Transverse colon (tissue), 4 donors: ENCODE results near the gene SEPHS2. TPM values are rescaled to one million over a fixed set of nuclear protein-coding genes. Genes with fewer than 3 reads are reported as not detected.
"Not testable (repeated sequence)": the region's sequence is repeated elsewhere in the genome, so short reads cannot be mapped to it uniquely, and the experiment has no call there.

Source experiments
- DNase-seq: peaks from one replicate; pipeline ENCODE4 v3.0.0-alpha.2; 2019
- H3K27ac ChIP-seq, 4 donors: fragments of 200-600 bp; sonication (generic); 2 replicates each; pipeline ENCODE4 v1.5.1; 2016 to 2018; ENCODE audit warnings: inconsistent platforms in 4 of 4
- H3K27me3 ChIP-seq: fragments of 200-600 bp; sonication (generic); 2 replicates; pipeline ENCODE4 v1.5.1; 2017; ENCODE audit warnings: inconsistent platforms
- H3K36me3 ChIP-seq, 4 donors: fragments of 200-600 bp; sonication (generic); 2 replicates each; pipeline ENCODE4 v1.5.1; 2017 to 2019; ENCODE audit warnings: inconsistent platforms in 4 of 4
- H3K4me1 ChIP-seq, 4 donors: fragments of 200-600 bp; sonication (generic); 2 replicates each; pipeline ENCODE4 v1.5.1; 2017 to 2020; ENCODE audit warnings: inconsistent platforms in 4 of 4
- H3K4me3 ChIP-seq, 4 donors: fragments of 200-600 bp; sonication (generic); 1 replicate in 1 of 4; 2 replicates in 3 of 4; pipeline versions ENCODE4 v1.5.1 to v1.6.1; 2017 to 2019; ENCODE audit warnings: inconsistent platforms in 4 of 4
- H3K9me3 ChIP-seq, 2 donors: fragments of 200-600 bp; sonication (generic); 2 replicates each; pipeline ENCODE4 v1.5.1; 2017 to 2019; ENCODE audit warnings: inconsistent platforms in 2 of 2
- CTCF ChIP-seq, 5 experiments: fragments of 200-600 bp in 3 of 5; fragments of 450-650 bp in 2 of 5; sonication (generic) in 3 of 5; IDR thresholded peaks; 1 replicate in 2 of 5; 2 replicates in 3 of 5; pipeline ENCODE4 v1.5.1; 2016 to 2017; ENCODE audit warnings: antibody characterized with exemption in 5 of 5, inconsistent platforms in 3 of 5, mild to moderate bottlenecking in 2 of 5, moderate library complexity in 1 of 5
- EP300 ChIP-seq: sonication (generic); formaldehyde crosslinking; IDR thresholded peaks from one replicate; pipeline ENCODE4 v1.6.1; 2017; ENCODE audit warnings: antibody characterized with exemption, low read depth
- POLR2A ChIP-seq: fragments of 450-650 bp; IDR thresholded peaks from one replicate; pipeline ENCODE4 v1.6.1; 2016; ENCODE audit warnings: antibody characterized with exemption, mild to moderate bottlenecking, moderate library complexity
- POLR2AphosphoS5 ChIP-seq, 3 donors: sonication (generic); formaldehyde crosslinking; IDR thresholded peaks; one replicate each; pipeline ENCODE4 v1.6.1; 2016; ENCODE audit warnings: antibody characterized with exemption in 3 of 3
- WGBS, 2 donors: methylation state at CpG; one replicate each; pipeline ENCODE4 v1.1.5; 2018; ENCODE audit warnings: low coverage in 1 of 2; 5-methylcytosine and 5-hydroxymethylcytosine counted together
- in situ Hi-C, 4 donors: fragments of 200-750 bp; cut with MboI; loops; one replicate each; pipeline versions ENCODE4 v1.15.0 to v1.15.1; 2017; ENCODE audit warnings: low sequenced_read_pairs in 3 of 4, low pct_ligation_motif_present in 1 of 4, low pct_unique_long_range_greater_than_20kb in 1 of 4
- intact Hi-C: fragments of 100-400 bp; cut with DNase I; formaldehyde crosslinking; loops from one replicate; pipeline ENCODE4 v1.15.1; 2023; ENCODE audit warnings: low total_unique reads
- total RNA-seq, 4 donors: library from RNA; depleted of rRNA; stranded (reverse); fragments of >200 nt; gene quantifications; one replicate each; pipeline ENCODE4 v1.1.0, GENCODE V29; 2016

The SEPHS2 gene
- total RNA-seq, 4 donors from 2014 or later = 86.7 to 218 (median 151) TPM

- Histone ChIP-seq H3K27ac (no peak overlapping the region), H3K36me3 (no peaks in the 10 kb centered on the region), H3K9me3 (no peaks in the 10 kb centered on the region), H3K4me1 (peaks cover 0 to 21% (median 13%) of the 10 kb centered on the region in 4 donors), H3K4me3 (no peak overlapping the region), H3K27me3 (no peaks in the 10 kb centered on the region)
- TF ChIP-seq POLR2A = no peak
- no peak for TF ChIP-seq EP300
- TF ChIP-seq POLR2AphosphoS5 (IDR thresholded peaks at IDR 0.05) = no peak
- TF ChIP-seq CTCF (IDR thresholded peaks at IDR 0.05) = no peak
- DNase-seq = no peak
- WGBS, 2 donors = 100% methylated on average over 1 of the region's 1 CpG; no CpG with 5 or more reads in 1 of the 2 donors
- in situ Hi-C loops = no loop called here
- intact Hi-C loops = no loop called here
Observed at GRCh38 chr16:30457256-30457655, 11.6 kb upstream of the SEPHS2 start.

GRCh38 chr16:30456302-30456701 lies 10.6 kb upstream of the SEPHS2 start:
- WGBS, 2 donors = 82% methylated on average over 1 of the region's 1 CpG; no CpG with 5 or more reads in 1 of the 2 donors
- H3K4me3 ChIP-seq = no peak overlapping the region
- in situ Hi-C loops = no loop called here
- intact Hi-C loops = no loop called here
- H3K9me3 ChIP-seq = no peaks in the 10 kb centered on the region
- H3K27me3 ChIP-seq = no peaks in the 10 kb centered on the region
- peaks cover 0 to 24% (median 13%) of the 10 kb centered on the region in 4 donors for H3K4me1 ChIP-seq
- no peak for DNase-seq
- H3K36me3 ChIP-seq = no peaks in the 10 kb centered on the region
- no peak overlapping the region for H3K27ac ChIP-seq
- TF ChIP-seq POLR2AphosphoS5 (IDR thresholded peaks at IDR 0.05) = no peak
- no peak for TF ChIP-seq EP300
- TF ChIP-seq CTCF (IDR thresholded peaks at IDR 0.05) = no peak
- TF ChIP-seq POLR2A = no peak

- H3K4me3 ChIP-seq, intact Hi-C loops, H3K36me3 ChIP-seq, H3K27me3 ChIP-seq, DNase-seq, in situ Hi-C loops, H3K9me3 ChIP-seq: not testable (repeated sequence)
- H3K27ac ChIP-seq = peak overlapping the region; percentile 17 to 56 (median 54)
- peaks cover 0 to 29% (median 15%) of the 10 kb centered on the region in 4 donors for H3K4me1 ChIP-seq
- 56 to 67% methylated on average over 8 to 20 of the region's 20 CpGs for WGBS, 2 donors
Observed at GRCh38 chr16:30452709-30453580, 7.3 kb upstream of the SEPHS2 start.

GRCh38 chr16:30449116-30449435 lies 3.4 kb upstream of the SEPHS2 start:
- in situ Hi-C loops = loop anchor here in 3 of 4 donors (10.0 to 25.0 kb wide), 3 partner anchors 76 to 156 kb away; partner anchors contain the start of genes ZNF688 (in 1 of the 3), ZNF764 (in 1 of the 3) and ZNF768 (in 1 of the 3)
- H3K27me3 ChIP-seq = no peaks in the 10 kb centered on the region
- H3K4me1 ChIP-seq = peaks cover 3 to 56% (median 35%) of the 10 kb centered on the region in 4 donors
- no peaks in the 10 kb centered on the region for H3K9me3 ChIP-seq
- no peaks in the 10 kb centered on the region for H3K36me3 ChIP-seq
- H3K27ac ChIP-seq = no peak overlapping the region
- H3K4me3 ChIP-seq = no peak overlapping the region
- WGBS, 2 donors = 88 to 100% methylated on average over 1 to 3 of the region's 3 CpGs
- no peak for TF ChIP-seq EP300
- TF ChIP-seq POLR2A = no peak
- no peak for TF ChIP-seq CTCF (IDR thresholded peaks at IDR 0.05)
- TF ChIP-seq POLR2AphosphoS5 (IDR thresholded peaks at IDR 0.05) = no peak
- intact Hi-C loops = loop anchor here (10.0 kb wide), 1 partner anchor 76 kb away; the partner anchor contains the start of gene ZNF768
- DNase-seq = no peak
